Endothelial cell of umbilical vein (primary cell): Measurements from ENCODE around the gene DNHD1. TPM values are rescaled to one million over a fixed set of nuclear protein-coding genes. Genes with fewer than 3 reads are reported as not detected.

Experiments used
- BruUV-seq: library from RNA; stranded (reverse); fragments of 400-500 nt; replicated peaks from 2 replicates; lab custom pipeline; 2021; lab: Mats Ljungman, UMichigan
- CTCF ChIA-PET: fragments of 300-600, 350-600 bp; sonication (Branson Sonifier 250); formaldehyde crosslinking; loops from one replicate; lab custom pipeline; 2021; ENCODE audit warnings: antibody characterized with exemption, inconsistent platforms; lab: Charles Lee
- POLR2A ChIA-PET: fragments of 300-600, 350-600 bp; sonication (Branson Sonifier 250); formaldehyde crosslinking; loops from one replicate; lab custom pipeline; 2021; ENCODE audit warnings: antibody characterized with exemption, inconsistent platforms; lab: Charles Lee
- DNase-seq: peaks from one replicate; pipeline ENCODE4 v3.0.0-alpha.2; 2011; ENCODE audit warnings: low read depth, low spot score
- FAIRE-seq: peaks from 2 replicates; lab custom pipeline; 2011; peaks lifted over from hg19 to GRCh38; lab: Jason Lieb, UNC
- H2AFZ ChIP-seq: 2 replicates; pipeline ENCODE4 v1.6.0; 2012; ENCODE audit warnings: low read depth, low read length, control low read depth, inconsistent platforms
- H3K27ac ChIP-seq: 2 replicates; pipeline ENCODE4 v1.5.1; 2011; ENCODE audit warnings: low read depth, mild to moderate bottlenecking, control low read depth, low read length, moderate library complexity; ENCODE audit not compliant: insufficient read depth
- H3K27me3 ChIP-seq, 2 experiments: 2 replicates each; pipeline versions ENCODE4 v1.6.0 to v1.6.1; 2011; ENCODE audit warnings: low read length in 2 of 2, mixed read lengths in 1 of 2; ENCODE audit not compliant: control insufficient read depth in 2 of 2, insufficient read depth in 2 of 2
- H3K36me3 ChIP-seq, 2 experiments: 2 replicates in 1 of 2; 3 replicates in 1 of 2; pipeline ENCODE4 v1.5.1; 2011; ENCODE audit warnings: low read length in 2 of 2, mild to moderate bottlenecking in 1 of 2, moderate library complexity in 1 of 2; ENCODE audit not compliant: control insufficient read depth in 2 of 2, insufficient read depth in 2 of 2; ENCODE audit errors: extremely low read depth in 1 of 2
- H3K4me1 ChIP-seq: 3 replicates; pipeline ENCODE4 v1.5.1; 2011; ENCODE audit warnings: mild to moderate bottlenecking, low read length; ENCODE audit not compliant: control insufficient read depth, insufficient read depth; ENCODE audit errors: extremely low read depth
- H3K4me2 ChIP-seq: 2 replicates; pipeline ENCODE4 v1.6.1; 2011; ENCODE audit warnings: low read length, control low read depth, mixed read lengths; ENCODE audit not compliant: insufficient read depth
- H3K4me3 ChIP-seq, 3 experiments: fragments of 200-600 bp in 1 of 3; sonication (generic), shearing (Covaris generic) in 1 of 3; replicated peaks in 1 of 3; 2 replicates each; pipeline ENCODE4 v1.5.1; 2011 to 2016; ENCODE audit warnings: control low read depth in 3 of 3, low read length in 3 of 3, mild to moderate bottlenecking in 2 of 3, inconsistent platforms in 1 of 3, low read depth in 1 of 3, moderate library complexity in 1 of 3; ENCODE audit not compliant: insufficient read depth in 1 of 3
- H3K79me2 ChIP-seq: 2 replicates; pipeline ENCODE4 v1.6.0; 2012; ENCODE audit warnings: low read length, inconsistent platforms; ENCODE audit not compliant: control insufficient read depth, insufficient read depth
- H3K9ac ChIP-seq: replicated peaks from 2 replicates; pipeline ENCODE3; 2011; ENCODE audit warnings: low read length, control low read depth; ENCODE audit not compliant: insufficient read depth; ENCODE audit errors: extremely low read depth
- H3K9me1 ChIP-seq: replicated peaks from 3 replicates; pipeline ENCODE4 v1.6.0; 2011; ENCODE audit warnings: mild to moderate bottlenecking, low read length; ENCODE audit not compliant: control insufficient read depth, insufficient read depth; ENCODE audit errors: extremely low read depth
- H3K9me3 ChIP-seq: replicated peaks from 2 replicates; pipeline ENCODE4 v1.5.1; 2012; ENCODE audit warnings: low read length, inconsistent platforms; ENCODE audit not compliant: control insufficient read depth, insufficient read depth
- H4K20me1 ChIP-seq: replicated peaks from 2 replicates; pipeline ENCODE3; 2011; ENCODE audit warnings: mild to moderate bottlenecking, low read length; ENCODE audit not compliant: control insufficient read depth, insufficient read depth; ENCODE audit errors: extremely low read depth
- CTCF ChIP-seq, 2 donors: IDR thresholded peaks; 1 replicate in 1 of 2; 2 replicates in 1 of 2; pipeline ENCODE4 v1.5.1; 2011; ENCODE audit warnings: low read length in 2 of 2, mild to moderate bottlenecking in 2 of 2, moderate library complexity in 2 of 2, control low read depth in 1 of 2, inconsistent platforms in 1 of 2, low read depth in 1 of 2; ENCODE audit not compliant: insufficient read depth in 1 of 2; ENCODE audit errors: extremely low read depth in 1 of 2
- EZH2 ChIP-seq: IDR thresholded peaks from 2 replicates; pipeline ENCODE4 v1.6.1; 2012; ENCODE audit warnings: borderline replicate concordance, low read depth, mild to moderate bottlenecking, moderate library complexity, low read length, inconsistent platforms; ENCODE audit not compliant: severe bottlenecking
- FOS ChIP-seq: IDR thresholded peaks from 2 replicates; pipeline ENCODE4 v1.6.1; 2011; ENCODE audit warnings: mild to moderate bottlenecking, low read length, moderate library complexity, borderline replicate concordance; ENCODE audit not compliant: insufficient read depth
- GATA2 ChIP-seq: IDR thresholded peaks from 2 replicates; pipeline ENCODE4 v1.7.0; 2011; ENCODE audit warnings: low read depth, mild to moderate bottlenecking, moderate library complexity, mixed read lengths, low read length; ENCODE audit not compliant: insufficient read length, insufficient read depth
- JUN ChIP-seq: IDR thresholded peaks from 2 replicates; pipeline ENCODE4 v1.6.1; 2011; ENCODE audit warnings: borderline replicate concordance, low read depth; ENCODE audit not compliant: insufficient read length, insufficient read depth
- MAX ChIP-seq: IDR thresholded peaks from 2 replicates; pipeline ENCODE4 v1.6.1; 2011; ENCODE audit not compliant: insufficient read depth, insufficient read length
- MYC ChIP-seq: IDR thresholded peaks from one replicate; pipeline ENCODE4 v1.6.1; 2011; ENCODE audit warnings: mild to moderate bottlenecking, low read depth, low read length
- POLR2A ChIP-seq: IDR thresholded peaks from 2 replicates; pipeline ENCODE4 v1.6.1; 2012; ENCODE audit warnings: low read depth, mild to moderate bottlenecking, control low read depth, low read length
- POLR2AphosphoS5 ChIP-seq: IDR thresholded peaks from 2 replicates; pipeline ENCODE4 v1.6.1; 2012; ENCODE audit warnings: low read depth, mild to moderate bottlenecking, control low read depth, low read length, moderate library complexity; ENCODE audit not compliant: insufficient read depth
- dilution Hi-C: fragments of 300-500 bp; cut with MboI; formaldehyde crosslinking; loops from one replicate; pipeline ENCODE4 v1.15.0; 2019; ENCODE audit warnings: low sequenced_read_pairs; ENCODE audit not compliant: extremely low pct_ligation_motif_present
- intact Hi-C: fragments of 100-400 bp; cut with micrococcal nuclease; formaldehyde crosslinking; loops from one replicate; pipeline ENCODE4 v1.10.0; 2022
- polyA plus RNA-seq, 4 experiments: library from polyadenylated mRNA; depleted of rRNA in 3 of 4; stranded (reverse) in 3 of 4; unstranded in 1 of 4; fragments of >200 nt; gene quantifications; 2 replicates each; pipeline versions ENCODE4 v1.2.1 to v1.2.3, GENCODE V29; 2011 to 2012; ENCODE audit warnings: missing spikeins in 1 of 4
- total RNA-seq: library from RNA; stranded (reverse); gene quantifications from 2 replicates; pipeline ENCODE4 v1.2.3, GENCODE V29; 2021

The DNHD1 gene
- total and polyA plus RNA-seq, 2 donors (not counting 3 experiments of a cell fraction or from before 2014, with no cell fraction given): 3.7 to 8.6 TPM

DNA sequence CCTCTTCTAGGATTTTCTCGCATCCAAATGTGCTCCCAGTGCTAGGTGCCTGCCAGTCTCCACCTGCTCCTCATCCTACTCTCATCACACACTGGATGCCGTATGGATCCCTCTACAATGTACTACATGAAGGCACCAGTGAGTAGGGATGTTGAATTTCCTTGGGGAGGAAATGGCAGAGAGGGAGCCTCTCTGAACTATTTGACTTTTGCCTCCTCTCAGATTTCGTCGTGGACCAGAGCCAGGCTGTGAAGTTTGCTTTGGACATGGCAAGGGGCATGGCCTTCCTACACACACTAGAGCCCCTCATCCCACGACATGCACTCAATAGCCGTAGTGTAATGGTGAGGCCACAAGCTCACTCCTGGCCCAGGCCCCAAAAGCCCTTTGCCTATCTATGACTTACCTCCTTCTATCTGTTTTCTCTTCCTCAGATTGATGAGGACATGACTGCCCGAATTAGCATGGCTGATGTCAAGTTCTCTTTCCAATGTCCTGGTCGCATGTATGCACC is 112.5 kb downstream of the DNHD1 start:
- Histone ChIP-seq H3K4me2 (no peak overlapping the region), H3K4me3 (no peak overlapping the region), H3K4me1 (peaks cover 65% of the 10 kb centered on the region), H3K9me1 (no peaks in the 10 kb centered on the region), H2AFZ (no peak overlapping the region), H3K27ac (no peak overlapping the region), H3K27me3 (no peaks in the 10 kb centered on the region), H3K36me3 (peaks cover 29 to 34% of the 10 kb centered on the region in 2 experiments), H3K9ac (no peak overlapping the region), H3K9me3 (no peaks in the 10 kb centered on the region), H3K79me2 (peaks cover 56% of the 10 kb centered on the region), H4K20me1 (no peaks in the 10 kb centered on the region)
- POLR2A ChIA-PET: no interaction called here
- BruUV-seq: no TSS peak
- no peak for DNase-seq
- dilution Hi-C loops: no loop called here
- TF ChIP-seq POLR2A (peak; percentile 48), JUN (no peak)
- CTCF ChIA-PET: interaction anchor here (1.3 to 4.5 kb wide), 2 partner anchors 9 to 79 kb away, joined by 6 to 43 read pairs; no protein-coding TSS in a partner anchor
- intact Hi-C loops: no loop called here
- FAIRE-seq: no peak

DNA sequence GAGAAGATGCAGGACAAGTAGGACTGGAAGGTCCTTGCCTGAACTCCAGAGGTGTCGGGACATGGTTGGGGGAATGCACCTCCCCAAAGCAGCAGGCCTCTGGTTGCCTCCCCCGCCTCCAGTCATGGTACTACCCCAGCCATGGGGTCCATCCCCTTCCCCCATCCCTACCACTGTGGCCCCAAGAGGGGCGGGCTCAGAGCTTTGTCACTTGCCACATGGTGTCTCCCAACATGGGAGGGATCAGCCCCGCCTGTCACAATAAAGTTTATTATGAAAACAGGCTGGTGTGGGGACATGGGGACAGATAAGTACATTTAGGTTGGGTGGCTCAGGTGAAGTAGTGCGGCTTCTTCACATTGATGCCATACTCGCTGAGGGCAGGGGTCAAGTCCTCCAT is 113.5 kb downstream of the DNHD1 start:
- H2AFZ ChIP-seq: no peak overlapping the region
- POLR2A ChIA-PET: no interaction called here
- dilution Hi-C loops: no loop called here

More for the DNA sequence above, 113.5 kb downstream of the DNHD1 start:
- peaks cover 58% of the 10 kb centered on the region for H3K4me1 ChIP-seq
- no peak overlapping the region for H3K4me3 ChIP-seq
- H3K27me3 ChIP-seq: no peaks in the 10 kb centered on the region
- H3K9me1 ChIP-seq: no peaks in the 10 kb centered on the region
- intact Hi-C loops: no loop called here
- H3K27ac ChIP-seq: peak overlapping the region; percentile 89
- CTCF ChIA-PET: interaction anchor here (2.8 to 4.5 kb wide), 2 partner anchors 73 to 80 kb away, joined by 19 to 43 read pairs; partner anchors contain the start of gene MRPL17
- peaks cover 46% of the 10 kb centered on the region for H3K79me2 ChIP-seq
- TF ChIP-seq FOS (no peak), JUN (no peak), MAX (no peak), EZH2 (no peak), MYC (no peak), CTCF (IDR thresholded peaks at IDR 0.05; ENCODE audit: extremely low read depth in 1 of 2, insufficient read depth in 1 of 2, low read depth in 1 of 2, low read length in 2 of 2) (no peak), GATA2 (no peak), POLR2A (no peak), POLR2AphosphoS5 (no peak)
- H4K20me1 ChIP-seq: no peaks in the 10 kb centered on the region
- DNase-seq (no peak), FAIRE-seq (no peak)
- H3K9ac ChIP-seq: no peak overlapping the region
- no peaks in the 10 kb centered on the region for H3K9me3 ChIP-seq
- H3K36me3 ChIP-seq: peaks cover 33 to 41% of the 10 kb centered on the region in 2 experiments
- H3K4me2 ChIP-seq: peak overlapping the region; percentile 84
- BruUV-seq: no TSS peak
